HCT116 (cell line): ENCODE data around the gene IGLL5. TPM values are rescaled to one million over a fixed set of nuclear protein-coding genes. Genes with fewer than 3 reads are reported as not detected.
"Not testable (repeated sequence)": the region's sequence is repeated elsewhere in the genome, so short reads cannot be mapped to it uniquely, and the experiment has no call there.

Experiments
- ATAC-seq: fragments of 200-7000 bp; cut with Tn5 transposase; 2 replicates; pipeline ENCODE4 v1.9.1; 2020; ENCODE audit warnings: mild to moderate bottlenecking, moderate library complexity
- BruUV-seq: library from RNA; stranded (reverse); fragments of 400-500 nt; replicated peaks from 2 replicates; lab custom pipeline; 2021; lab: Mats Ljungman, UMichigan
- CTCF ChIA-PET: fragments of 300-600 bp; sonication (Branson Sonifier 250); formaldehyde crosslinking; loops from one replicate; lab custom pipeline; 2021; ENCODE audit warnings: antibody characterized with exemption; lab: Charles Lee
- POLR2A ChIA-PET: fragments of 300-600, 350-600 bp; sonication (Branson Sonifier 250); formaldehyde crosslinking; loops from one replicate; lab custom pipeline; 2021; ENCODE audit warnings: antibody characterized with exemption; lab: Charles Lee
- RAD21 ChIA-PET, 2 experiments: fragments of 300-600 bp; sonication (Branson Sonifier 250); formaldehyde crosslinking; loops; one replicate each; lab custom pipeline; 2023; ENCODE audit warnings: low total read pairs in 2 of 2; ENCODE audit not compliant: uncharacterized antibody in 2 of 2, unreplicated experiment in 2 of 2, low non-redundant PET in 1 of 2; lab: Charles Lee
- DNase-seq: peaks from one replicate; pipeline ENCODE4 v3.0.0-alpha.2; 2010; ENCODE audit warnings: low read depth, low spot score
- H2AFZ ChIP-seq: fragments of 200-600 bp; shearing (Covaris generic), sonication (generic); 2 replicates; pipeline ENCODE4 v1.6.1; 2017; ENCODE audit warnings: low read depth, mixed run types, mixed read lengths, antibody characterized with exemption, low read length; ENCODE audit not compliant: poor library complexity, severe bottlenecking
- H3K27ac ChIP-seq: 2 replicates; pipeline ENCODE4 v1.5.1; 2012; ENCODE audit warnings: low read depth, low read length
- H3K27me3 ChIP-seq: fragments of 200-600 bp; sonication (generic); 2 replicates; pipeline ENCODE4 v1.6.1; 2016; ENCODE audit warnings: mixed run types, low read length, mixed read lengths; ENCODE audit not compliant: insufficient read depth
- H3K36me3 ChIP-seq, 2 experiments: fragments of 200-500 bp in 1 of 2; fragments of 200-600 bp in 1 of 2; sonication (Bioruptor generic) in 1 of 2; sonication (generic) in 1 of 2; 2 replicates each; pipeline versions ENCODE4 v1.5.1 to v1.6.1; 2014 to 2016; ENCODE audit warnings: low read length in 2 of 2, inconsistent platforms in 1 of 2, mixed read lengths in 1 of 2, mixed run types in 1 of 2; ENCODE audit not compliant: insufficient read depth in 2 of 2, control insufficient read depth in 1 of 2
- H3K4me1 ChIP-seq, 2 experiments: fragments of 200-600 bp in 1 of 2; sonication (generic) in 1 of 2; 2 replicates each; pipeline versions ENCODE4 v1.5.1 to v1.6.1; 2012 to 2017; ENCODE audit warnings: low read length in 2 of 2, inconsistent platforms in 1 of 2, mild to moderate bottlenecking in 1 of 2, mixed read lengths in 1 of 2, mixed run types in 1 of 2, moderate library complexity in 1 of 2; ENCODE audit not compliant: insufficient read depth in 2 of 2, control insufficient read depth in 1 of 2
- H3K4me2 ChIP-seq: fragments of 200-600 bp; sonication (generic); 2 replicates; pipeline ENCODE4 v1.6.1; 2017; ENCODE audit warnings: mixed run types, low read length, mixed read lengths
- H3K4me3 ChIP-seq, 2 experiments: fragments of 200-600 bp in 1 of 2; sonication (generic) in 1 of 2; replicated peaks in 1 of 2; 2 replicates each; pipeline ENCODE4 v1.5.1; 2011 to 2016; ENCODE audit warnings: low read length in 2 of 2, control low read depth in 1 of 2, low read depth in 1 of 2, mild to moderate bottlenecking in 1 of 2, mixed read lengths in 1 of 2, mixed run types in 1 of 2
- H3K79me2 ChIP-seq: fragments of 200-600 bp; sonication (generic); 2 replicates; pipeline ENCODE4 v1.6.1; 2017; ENCODE audit warnings: mild to moderate bottlenecking, mixed run types, low read length, moderate library complexity, mixed read lengths; ENCODE audit not compliant: insufficient read depth
- H3K9ac ChIP-seq: fragments of 200-600 bp; sonication (generic); 2 replicates; pipeline ENCODE4 v1.6.1; 2016; ENCODE audit warnings: low read length, mixed read lengths
- H3K9me2 ChIP-seq: fragments of 200-600 bp; sonication (generic), shearing (Covaris generic); 2 replicates; pipeline ENCODE4 v1.6.1; 2017; ENCODE audit warnings: mixed run types, mild to moderate bottlenecking, moderate library complexity; ENCODE audit not compliant: insufficient read depth
- H3K9me3 ChIP-seq, 2 experiments: fragments of 200-500 bp in 1 of 2; fragments of 200-600 bp in 1 of 2; sonication (Bioruptor generic) in 1 of 2; sonication (generic) in 1 of 2; 2 replicates each; pipeline ENCODE4 v1.6.1; 2014 to 2017; ENCODE audit warnings: low read length in 2 of 2, mixed read lengths in 2 of 2, inconsistent platforms in 1 of 2, low read depth in 1 of 2, mild to moderate bottlenecking in 1 of 2, mixed run types in 1 of 2, moderate library complexity in 1 of 2; ENCODE audit not compliant: control insufficient read depth in 1 of 2, insufficient read depth in 1 of 2
- H4K20me1 ChIP-seq: fragments of 200-600 bp; sonication (generic), shearing (Covaris generic); 2 replicates; pipeline ENCODE4 v1.6.1; 2017; ENCODE audit warnings: mixed run types, mild to moderate bottlenecking, moderate library complexity; ENCODE audit not compliant: insufficient read depth
- EGR1 ChIP-seq: IDR thresholded peaks from 2 replicates; pipeline ENCODE4 v1.6.1; 2012; ENCODE audit warnings: low read depth
- EZH2 ChIP-seq: fragments of 200-600 bp; sonication (generic); IDR thresholded peaks from 2 replicates; pipeline ENCODE4 v1.6.1; 2017; ENCODE audit warnings: antibody characterized with exemption, mixed run types
- FOSL1 ChIP-seq: IDR thresholded peaks from 2 replicates; pipeline ENCODE4 v1.6.1; 2012; ENCODE audit warnings: low read depth
- MAX ChIP-seq: IDR thresholded peaks from 2 replicates; pipeline ENCODE4 v1.6.1; 2012
- RAD21 ChIP-seq: IDR thresholded peaks from 2 replicates; pipeline ENCODE4 v1.6.1; 2012; ENCODE audit warnings: low read depth, mild to moderate bottlenecking
- REST ChIP-seq: IDR thresholded peaks from 2 replicates; pipeline ENCODE4 v1.6.1; 2012; ENCODE audit warnings: low read depth
- SP1 ChIP-seq: IDR thresholded peaks from 2 replicates; pipeline ENCODE4 v1.6.1; 2012; ENCODE audit warnings: low read depth
- TCF7L2 ChIP-seq: IDR thresholded peaks from 2 replicates; pipeline ENCODE4 v1.7.0; 2011; ENCODE audit warnings: borderline replicate concordance, inconsistent platforms; ENCODE audit not compliant: insufficient read depth, insufficient read length; ENCODE audit errors: extremely low read depth
- YY1 ChIP-seq: IDR thresholded peaks from 2 replicates; pipeline ENCODE4 v1.6.1; 2011; ENCODE audit warnings: low read length, low read depth, moderate library complexity, mild to moderate bottlenecking; ENCODE audit not compliant: insufficient replicate concordance; ENCODE audit errors: extremely low read depth
- ZBTB33 ChIP-seq: IDR thresholded peaks from 2 replicates; pipeline ENCODE4 v1.6.1; 2011; ENCODE audit warnings: mild to moderate bottlenecking, low read length, moderate library complexity; ENCODE audit not compliant: insufficient replicate concordance; ENCODE audit errors: extremely low read depth
- ZFX ChIP-seq: fragments of 450-650 bp; IDR thresholded peaks from 2 replicates; pipeline ENCODE4 v1.6.1; 2017
- ZNF274 ChIP-seq: fragments of 200-500 bp; sonication (Bioruptor generic); IDR thresholded peaks from 2 replicates; pipeline ENCODE4 v1.6.1; 2014; ENCODE audit warnings: mild to moderate bottlenecking, low read depth, low read length, inconsistent platforms
- intact Hi-C: fragments of 100-400 bp; cut with micrococcal nuclease; formaldehyde crosslinking; loops from 2 replicates; pipeline ENCODE4 v1.10.0; 2022
- total RNA-seq: library from RNA; stranded (reverse); gene quantifications from one replicate; pipeline ENCODE4 v1.2.1, GENCODE V29; 2021; ENCODE audit not compliant: unreplicated experiment

The IGLL5 gene
- total RNA-seq, 1 experiment from 2014 or later: not detected

- Histone ChIP-seq H3K9me2 (no peaks in the 10 kb centered on the region), H3K27ac (no peak overlapping the region), H3K4me3 (no peak overlapping the region), H3K4me2 (no peak overlapping the region), H3K9me3 (no peaks in the 10 kb centered on the region), H3K79me2 (no peaks in the 10 kb centered on the region), H3K36me3 (no peaks in the 10 kb centered on the region), H2AFZ (no peak overlapping the region), H3K4me1 (no peaks in the 10 kb centered on the region), H4K20me1 (no peaks in the 10 kb centered on the region), H3K27me3 (no peaks in the 10 kb centered on the region), H3K9ac (no peak overlapping the region)
- CTCF ChIA-PET: no interaction called here
- intact Hi-C loops: no loop called here
- no peak for ATAC-seq
- BruUV-seq: no TSS peak
- POLR2A ChIA-PET: no interaction called here
- DNase-seq: no peak
- TF ChIP-seq MAX (no peak), EZH2 (no peak), YY1 (no peak), REST (no peak), ZFX (no peak), ZBTB33 (no peak), FOSL1 (no peak), SP1 (no peak), ZNF274 (no peak), EGR1 (no peak), TCF7L2 (no peak), RAD21 (no peak)
- RAD21 ChIA-PET: no interaction called here
These were observed 34.0 kb downstream of the IGLL5 start for GRCh38 chr22:22921575-22921974.

- H3K36me3 ChIP-seq, DNase-seq, H3K9me2 ChIP-seq, H3K9ac ChIP-seq, H2AFZ ChIP-seq, H3K9me3 ChIP-seq, intact Hi-C loops, H3K4me2 ChIP-seq, BruUV-seq, H3K27ac ChIP-seq, H3K4me3 ChIP-seq, H3K79me2 ChIP-seq, POLR2A ChIA-PET, CTCF ChIA-PET, ATAC-seq, RAD21 ChIA-PET, H3K4me1 ChIP-seq, H3K27me3 ChIP-seq, H4K20me1 ChIP-seq: not testable (repeated sequence)
These were observed 34.7 kb downstream of the IGLL5 start for GRCh38 chr22:22922092-22922953.
